HepG2 (cell line): ENCODE results near the gene LRSAM1. TPM values are rescaled to one million over a fixed set of nuclear protein-coding genes. Genes with fewer than 3 reads are reported as not detected.

ENCODE experiments used
- ATAC-seq: fragments of 200-7000 bp; cut with Tn5 transposase; 3 replicates; pipeline ENCODE4 v1.9.1; 2020; ENCODE audit warnings: mild to moderate bottlenecking, moderate library complexity
- BruUV-seq: library from RNA; stranded (reverse); fragments of 400-500 nt; replicated peaks from 2 replicates; lab custom pipeline; 2021; lab: Mats Ljungman, UMichigan
- CTCF ChIA-PET: fragments of 300-600 bp; formaldehyde crosslinking; extraction: SDS; loops from one replicate; lab custom pipeline; 2021; ENCODE audit warnings: low total read pairs, inconsistent platforms, low intra/inter-chr PET ratio; lab: Yijun Ruan, JAX
- POLR2A ChIA-PET: fragments of 350-600 bp; sonication (Branson Sonifier 250); formaldehyde crosslinking; loops from one replicate; lab custom pipeline; 2020; ENCODE audit warnings: antibody characterized with exemption, inconsistent platforms; lab: Yijun Ruan, JAX
- DNase-seq: peaks from one replicate; pipeline ENCODE4 v3.0.0-alpha.2; 2015; ENCODE audit warnings: low spot score
- FAIRE-seq: peaks from 3 replicates; lab custom pipeline; 2011; peaks lifted over from hg19 to GRCh38; lab: Jason Lieb, UNC
- H2AFZ ChIP-seq: one replicate; pipeline ENCODE4 v1.6.1; 2011; ENCODE audit warnings: low read length, inconsistent platforms
- H3K27ac ChIP-seq: fragments of 300-600 bp; 3 replicates; pipeline ENCODE4 v1.8.0; 2011; ENCODE audit warnings: mixed run types, mild to moderate bottlenecking, mixed read lengths, low read length, inconsistent platforms; ENCODE audit not compliant: insufficient read depth; ENCODE audit errors: extremely low read length
- H3K27me3 ChIP-seq, 2 experiments: fragments of 200-600 bp in 1 of 2; 2 replicates in 1 of 2; 3 replicates in 1 of 2; pipeline versions ENCODE4 v1.6.0 to v1.8.0; 2011; ENCODE audit warnings: low read length in 2 of 2, mild to moderate bottlenecking in 2 of 2, moderate library complexity in 2 of 2, inconsistent platforms in 1 of 2; ENCODE audit not compliant: insufficient read depth in 2 of 2, control insufficient read depth in 1 of 2
- H3K36me3 ChIP-seq, 2 experiments: fragments of 200-600 bp in 1 of 2; replicated peaks in 1 of 2; 2 replicates in 1 of 2; 3 replicates in 1 of 2; pipeline versions ENCODE4 v1.5.1 to v1.8.0; 2011; ENCODE audit warnings: low read length in 2 of 2, inconsistent platforms in 1 of 2; ENCODE audit not compliant: insufficient read depth in 2 of 2, control insufficient read depth in 1 of 2
- H3K4me1 ChIP-seq: 2 replicates; pipeline ENCODE4 v1.5.1; 2012; ENCODE audit warnings: low read length, inconsistent platforms; ENCODE audit not compliant: insufficient read depth
- H3K4me2 ChIP-seq: 2 replicates; pipeline ENCODE4 v1.6.0; 2011; ENCODE audit warnings: low read depth, low read length, inconsistent platforms
- H3K4me3 ChIP-seq, 3 experiments: fragments of 200-600 bp in 1 of 3; sonication (generic), shearing (Covaris generic) in 1 of 3; replicated peaks in 1 of 3; 2 replicates each; pipeline ENCODE4 v1.5.1; 2011 to 2016; ENCODE audit warnings: low read length in 3 of 3, inconsistent platforms in 2 of 3, low read depth in 2 of 3, mild to moderate bottlenecking in 2 of 3, control low read depth in 1 of 3, mixed read lengths in 1 of 3; ENCODE audit not compliant: insufficient read depth in 1 of 3
- H3K79me2 ChIP-seq: one replicate; pipeline ENCODE4 v1.6.1; 2011; ENCODE audit warnings: low read length, inconsistent platforms; ENCODE audit not compliant: insufficient read depth
- H3K9ac ChIP-seq: 2 replicates; pipeline ENCODE4 v1.6.0; 2011; ENCODE audit warnings: mild to moderate bottlenecking, low read depth, low read length, inconsistent platforms; ENCODE audit not compliant: insufficient read depth
- H3K9me3 ChIP-seq: 2 replicates; pipeline ENCODE4 v1.5.1; 2012; ENCODE audit warnings: mild to moderate bottlenecking, low read length
- H4K20me1 ChIP-seq: 2 replicates; pipeline ENCODE4 v1.6.0; 2011; ENCODE audit warnings: inconsistent platforms, mild to moderate bottlenecking, low read length, moderate library complexity; ENCODE audit not compliant: insufficient read depth
- GTF2F1 ChIP-seq: fragments of 150-350 bp; IDR thresholded peaks from 2 replicates; pipeline ENCODE4 v1.6.1; 2014; ENCODE audit warnings: low read length
- KAT8 ChIP-seq: IDR thresholded peaks from 2 replicates; pipeline ENCODE4 v1.6.1; 2016; ENCODE audit warnings: missing genetic modification reagents, missing compliant biosample characterization
- NFIC ChIP-seq: IDR thresholded peaks from 2 replicates; pipeline ENCODE4 v1.6.1; 2012; ENCODE audit warnings: mild to moderate bottlenecking, low read length, inconsistent platforms
- NONO ChIP-seq, 2 experiments: fragments of 450-650 bp in 1 of 2; sonication (generic) in 1 of 2; formaldehyde crosslinking in 1 of 2; IDR thresholded peaks in 1 of 2; conservative IDR thresholded peaks in 1 of 2; 2 replicates each; pipeline versions ENCODE4 v1.6.1 to v1.8.0; 2017 to 2022; ENCODE audit warnings: mild to moderate bottlenecking in 1 of 2, missing genetic modification reagents in 1 of 2, moderate library complexity in 1 of 2
- NR1H2 ChIP-seq: sonication (generic); formaldehyde crosslinking; IDR thresholded peaks from 2 replicates; pipeline ENCODE4 v1.8.1; 2022; ENCODE audit warnings: low read depth, missing genetic modification reagents, borderline replicate concordance
- PLRG1 ChIP-seq: fragments of 450-650 bp; conservative IDR thresholded peaks from 2 replicates; pipeline ENCODE4 v1.6.1; 2016
- RARA ChIP-seq: IDR thresholded peaks from 2 replicates; pipeline ENCODE4 v1.6.1; 2016; ENCODE audit warnings: missing genetic modification reagents, missing compliant biosample characterization
- RBAK ChIP-seq: sonication (generic); formaldehyde crosslinking; IDR thresholded peaks from 2 replicates; pipeline ENCODE4 v1.5.1; 2020; ENCODE audit warnings: mild to moderate bottlenecking, missing genetic modification reagents
- RXRB ChIP-seq: IDR thresholded peaks from 2 replicates; pipeline ENCODE4 v1.6.1; 2016; ENCODE audit warnings: borderline replicate concordance, missing genetic modification reagents, missing compliant biosample characterization
- SAP130 ChIP-seq: IDR thresholded peaks from 2 replicates; pipeline ENCODE4 v1.6.1; 2016; ENCODE audit warnings: low read depth
- SUZ12 ChIP-seq: fragments of 150-350 bp; IDR thresholded peaks from 2 replicates; pipeline ENCODE4 v1.6.1; 2014; ENCODE audit warnings: low read depth, low read length
- ZNF101 ChIP-seq: sonication (generic); formaldehyde crosslinking; IDR thresholded peaks from 2 replicates; pipeline ENCODE4 v1.4.0; 2020; ENCODE audit warnings: mild to moderate bottlenecking, low read depth, missing genetic modification reagents, borderline replicate concordance
- ZNF24 ChIP-seq: fragments of 450-650 bp; IDR thresholded peaks from 2 replicates; pipeline ENCODE4 v1.6.1; 2017; ENCODE audit warnings: antibody characterized with exemption, mild to moderate bottlenecking
- ZNF264 ChIP-seq: sonication (generic); formaldehyde crosslinking; IDR thresholded peaks from 2 replicates; pipeline ENCODE4 v1.4.0; 2020; ENCODE audit warnings: missing genetic modification reagents
- ZNF558 ChIP-seq: sonication (generic); formaldehyde crosslinking; IDR thresholded peaks from 2 replicates; pipeline ENCODE4 v1.9.0; 2022; ENCODE audit warnings: mild to moderate bottlenecking, missing genetic modification reagents, borderline replicate concordance
- ZNF747 ChIP-seq: sonication (generic); formaldehyde crosslinking; IDR thresholded peaks from 2 replicates; pipeline ENCODE4 v1.8.1; 2023; ENCODE audit warnings: missing genetic modification reagents, mild to moderate bottlenecking, borderline replicate concordance
- WGBS: methylation state at CpG from one replicate; pipeline ENCODE4 v1.1.6; 2017; ENCODE audit warnings: low lambda C conversion rate; 5-methylcytosine and 5-hydroxymethylcytosine counted together
- in situ Hi-C: cut with HindIII; loops from 2 replicates; pipeline ENCODE4 v1.10.0; 2017; ENCODE audit warnings: low pct_unique_long_range_greater_than_20kb; ENCODE audit not compliant: extremely low pct_ligation_motif_present
- intact Hi-C: fragments of 100-400 bp; cut with micrococcal nuclease; formaldehyde crosslinking; loops from one replicate; pipeline ENCODE4 v1.10.0; 2022; ENCODE audit not compliant: unreplicated experiment
- polyA plus RNA-seq, 8 experiments: library from polyadenylated mRNA; depleted of rRNA in 3 of 8; stranded (reverse) in 7 of 8; unstranded in 1 of 8; fragments of >200 nt; fragmentation: Illumina TruSeq in 4 of 8; extraction: Trizol in 4 of 8; gene quantifications; 2 replicates each; pipeline versions ENCODE4 v1.2.1 to v1.2.3, GENCODE V29; 2011 to 2016; ENCODE audit warnings: low read depth in 4 of 8, missing spikeins in 1 of 8, mixed read lengths in 1 of 8; ENCODE audit not compliant: insufficient read depth in 1 of 8
- total RNA-seq, 5 experiments: library from RNA; depleted of rRNA; stranded (reverse); fragments of >200 nt; fragmentation: Illumina TruSeq; extraction: Trizol; gene quantifications; 2 replicates each; pipeline ENCODE4 v1.2.3, GENCODE V29; 2016; ENCODE audit warnings: low read depth in 1 of 5
- TF ChIP-seq, protein P1 (sequence below): sonication (generic); formaldehyde crosslinking; IDR thresholded peaks from 2 replicates; pipeline ENCODE4 v1.4.0; 2020; ENCODE audit warnings: missing genetic modification reagents
- TF ChIP-seq, protein P2 (sequence below): sonication (generic); formaldehyde crosslinking; IDR thresholded peaks from 2 replicates; pipeline ENCODE4 v1.4.0; 2020; ENCODE audit warnings: missing genetic modification reagents
- TF ChIP-seq, protein P3 (sequence below): sonication (generic); formaldehyde crosslinking; IDR thresholded peaks from 2 replicates; pipeline ENCODE4 v1.8.1; 2022; ENCODE audit warnings: mild to moderate bottlenecking, missing genetic modification reagents

LRSAM1 gene
- total and polyA plus RNA-seq, 2 of the 13 experiments (the other 11 are each of a cell fraction or from before 2014, with no cell fraction given): 8.7 to 10.2 TPM

DNA sequence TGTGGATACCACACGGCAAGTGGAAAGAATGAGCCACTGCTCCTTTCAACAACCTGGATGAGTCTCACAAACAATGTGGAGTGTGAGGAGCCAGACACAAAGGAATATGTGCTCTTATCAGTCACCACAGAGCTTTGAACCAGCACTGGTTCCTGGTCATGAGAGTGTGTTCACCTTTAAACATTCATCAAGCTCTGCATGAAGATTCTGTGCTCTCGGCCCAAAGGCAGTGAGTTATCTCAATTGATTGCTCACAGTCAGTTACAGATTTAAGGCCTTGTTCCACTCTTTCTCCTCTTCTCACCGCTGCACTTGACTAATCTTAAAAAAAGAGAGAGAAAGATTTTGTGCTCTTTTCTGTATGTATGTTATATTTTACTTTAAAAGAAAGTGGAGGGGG, 19.4 kb downstream of the LRSAM1 start (continued):
- TF ChIP-seq ZNF101 (CRISPR knock-in tag) (no peak), ZNF264 (no peak), ZNF558 (CRISPR knock-in tag) (no peak), GTF2F1 (no peak), SAP130 (CRISPR knock-in tag) (no peak)
- TF ChIP-seq, protein P1, sequence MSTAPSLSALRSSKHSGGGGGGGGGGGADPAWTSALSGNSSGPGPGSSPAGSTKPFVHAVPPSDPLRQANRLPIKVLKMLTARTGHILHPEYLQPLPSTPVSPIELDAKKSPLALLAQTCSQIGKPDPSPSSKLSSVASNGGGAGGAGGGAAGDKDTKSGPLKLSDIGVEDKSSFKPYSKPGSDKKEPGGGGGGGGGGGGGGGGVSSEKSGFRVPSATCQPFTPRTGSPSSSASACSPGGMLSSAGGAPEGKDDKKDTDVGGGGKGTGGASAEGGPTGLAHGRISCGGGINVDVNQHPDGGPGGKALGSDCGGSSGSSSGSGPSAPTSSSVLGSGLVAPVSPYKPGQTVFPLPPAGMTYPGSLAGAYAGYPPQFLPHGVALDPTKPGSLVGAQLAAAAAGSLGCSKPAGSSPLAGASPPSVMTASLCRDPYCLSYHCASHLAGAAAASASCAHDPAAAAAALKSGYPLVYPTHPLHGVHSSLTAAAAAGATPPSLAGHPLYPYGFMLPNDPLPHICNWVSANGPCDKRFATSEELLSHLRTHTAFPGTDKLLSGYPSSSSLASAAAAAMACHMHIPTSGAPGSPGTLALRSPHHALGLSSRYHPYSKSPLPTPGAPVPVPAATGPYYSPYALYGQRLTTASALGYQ: no peak
- TF ChIP-seq, protein P2, sequence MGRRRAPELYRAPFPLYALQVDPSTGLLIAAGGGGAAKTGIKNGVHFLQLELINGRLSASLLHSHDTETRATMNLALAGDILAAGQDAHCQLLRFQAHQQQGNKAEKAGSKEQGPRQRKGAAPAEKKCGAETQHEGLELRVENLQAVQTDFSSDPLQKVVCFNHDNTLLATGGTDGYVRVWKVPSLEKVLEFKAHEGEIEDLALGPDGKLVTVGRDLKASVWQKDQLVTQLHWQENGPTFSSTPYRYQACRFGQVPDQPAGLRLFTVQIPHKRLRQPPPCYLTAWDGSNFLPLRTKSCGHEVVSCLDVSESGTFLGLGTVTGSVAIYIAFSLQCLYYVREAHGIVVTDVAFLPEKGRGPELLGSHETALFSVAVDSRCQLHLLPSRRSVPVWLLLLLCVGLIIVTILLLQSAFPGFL: no peak

DNA sequence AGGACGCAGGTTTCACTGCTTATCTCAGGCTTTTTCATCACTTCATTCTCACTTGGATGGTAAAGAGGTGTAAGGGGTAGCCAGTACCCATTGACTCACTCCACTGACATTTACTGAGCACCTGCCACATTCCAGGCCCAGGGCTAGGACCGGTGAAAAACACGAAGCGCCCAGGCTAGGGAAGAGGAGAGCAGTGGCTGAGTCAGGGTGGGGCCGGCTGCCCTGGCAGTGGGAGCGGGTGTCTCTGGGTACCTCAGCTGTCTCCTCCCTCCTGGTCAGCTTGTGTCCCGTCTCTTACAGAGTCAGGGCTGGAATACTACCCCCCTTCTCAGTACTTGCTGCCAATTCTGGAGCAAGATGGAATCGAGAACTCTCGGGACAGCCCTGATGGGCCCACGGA, 22.2 kb downstream of the LRSAM1 start:
- H3K27me3 ChIP-seq: no peaks in the 10 kb centered on the region
- no peaks in the 10 kb centered on the region for H3K9me3 ChIP-seq
- no peaks in the 10 kb centered on the region for H3K79me2 ChIP-seq
- CTCF ChIA-PET: no interaction called here
- ATAC-seq: no peak
- no peak for DNase-seq
- H3K36me3 ChIP-seq: peaks cover 6 to 17% of the 10 kb centered on the region in 2 experiments; a peak in 3 of 5 replicates
- peaks cover under 1% of the 10 kb centered on the region for H3K4me1 ChIP-seq
- intact Hi-C loops: no loop called here
- BruUV-seq: no TSS peak
- H3K4me2 ChIP-seq: no peak overlapping the region
- no peak overlapping the region for H3K9ac ChIP-seq
- 98% methylated on average over 9 of the region's 10 CpGs for WGBS
- no peak for FAIRE-seq
- no peak overlapping the region for H3K27ac ChIP-seq
- H2AFZ ChIP-seq: no peak overlapping the region
- no peak overlapping the region for H3K4me3 ChIP-seq
- in situ Hi-C loops: no loop called here
- POLR2A ChIA-PET: no interaction called here
- no peaks in the 10 kb centered on the region for H4K20me1 ChIP-seq
- TF ChIP-seq ZNF747 (CRISPR knock-in tag): no peak
- TF ChIP-seq KAT8: no peak
- TF ChIP-seq NFIC: no peak
- no peak for TF ChIP-seq RARA (CRISPR knock-in tag)
- TF ChIP-seq NR1H2: no peak
- TF ChIP-seq, protein P3, sequence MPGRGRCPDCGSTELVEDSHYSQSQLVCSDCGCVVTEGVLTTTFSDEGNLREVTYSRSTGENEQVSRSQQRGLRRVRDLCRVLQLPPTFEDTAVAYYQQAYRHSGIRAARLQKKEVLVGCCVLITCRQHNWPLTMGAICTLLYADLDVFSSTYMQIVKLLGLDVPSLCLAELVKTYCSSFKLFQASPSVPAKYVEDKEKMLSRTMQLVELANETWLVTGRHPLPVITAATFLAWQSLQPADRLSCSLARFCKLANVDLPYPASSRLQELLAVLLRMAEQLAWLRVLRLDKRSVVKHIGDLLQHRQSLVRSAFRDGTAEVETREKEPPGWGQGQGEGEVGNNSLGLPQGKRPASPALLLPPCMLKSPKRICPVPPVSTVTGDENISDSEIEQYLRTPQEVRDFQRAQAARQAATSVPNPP (CRISPR knock-in tag): no peak
- TF ChIP-seq PLRG1: no peak
- TF ChIP-seq RXRB (CRISPR knock-in tag): no peak
- no peak for TF ChIP-seq NONO (IDR thresholded peaks at IDR 0.05)
- TF ChIP-seq NONO (CRISPR knock-in tag; conservative IDR thresholded peaks at IDR 0.05): no peak
- no peak for TF ChIP-seq RBAK (CRISPR knock-in tag)
- no peak for TF ChIP-seq SUZ12
- no peak for TF ChIP-seq ZNF24
